Measurements from ENCODE around the gene CACNG3. TPM values are rescaled to one million over a fixed set of nuclear protein-coding genes. Genes with fewer than 3 reads are reported as not detected.
"Not testable (repeated sequence)": the region's sequence is repeated elsewhere in the genome, so short reads cannot be mapped to it uniquely, and the experiment has no call there.

CACNG3 gene
- total RNA-seq, 1 donor from 2014 or later, result not detected

DNA sequence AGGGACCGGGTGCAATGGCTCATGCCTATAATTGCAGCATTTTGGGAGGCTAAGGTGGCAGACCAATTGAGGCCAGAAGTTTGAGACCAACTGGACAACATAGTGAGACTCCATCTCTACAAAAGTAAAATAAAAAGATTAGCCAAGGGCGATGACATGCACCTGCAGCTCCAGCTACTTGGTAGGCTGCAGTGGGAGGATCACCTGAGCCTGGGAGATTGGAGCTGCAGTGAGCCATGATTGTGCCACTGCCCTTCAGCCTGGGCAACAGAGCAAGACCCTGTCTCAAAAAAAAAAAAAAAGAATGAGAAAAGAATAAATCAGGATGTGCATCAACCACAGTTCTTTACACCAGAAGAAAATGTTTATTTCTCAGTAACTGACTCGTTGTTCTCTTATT is 76.0 kb downstream of the CACNG3 start:
- no peak for DNase-seq (ENCODE audit: low spot score)

DNA sequence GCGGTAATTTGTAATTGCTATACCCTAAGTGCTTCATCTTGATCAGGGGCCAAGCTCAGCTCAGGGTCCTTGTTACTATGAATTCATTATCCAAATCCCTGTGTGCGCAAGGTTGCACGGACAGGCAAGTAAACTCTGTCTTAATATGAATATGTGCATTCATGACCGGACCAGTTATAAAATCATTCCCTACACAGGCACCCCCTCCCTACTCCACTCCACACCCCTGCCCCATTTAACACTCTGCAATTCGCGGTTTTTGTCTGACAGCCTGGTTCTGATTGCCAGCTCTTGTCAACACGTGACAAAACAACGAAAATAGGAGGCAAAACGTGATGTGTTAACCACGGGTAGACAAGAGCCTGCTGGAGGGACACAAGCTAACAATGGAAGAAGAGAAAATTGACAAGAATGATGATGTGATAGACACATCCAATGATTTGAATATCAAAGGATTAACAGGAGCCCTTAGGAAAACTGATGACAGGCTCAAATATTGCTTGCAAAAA is 76.5 kb downstream of the CACNG3 start:
- DNase-seq (ENCODE audit: low spot score), result no peak

DNA sequence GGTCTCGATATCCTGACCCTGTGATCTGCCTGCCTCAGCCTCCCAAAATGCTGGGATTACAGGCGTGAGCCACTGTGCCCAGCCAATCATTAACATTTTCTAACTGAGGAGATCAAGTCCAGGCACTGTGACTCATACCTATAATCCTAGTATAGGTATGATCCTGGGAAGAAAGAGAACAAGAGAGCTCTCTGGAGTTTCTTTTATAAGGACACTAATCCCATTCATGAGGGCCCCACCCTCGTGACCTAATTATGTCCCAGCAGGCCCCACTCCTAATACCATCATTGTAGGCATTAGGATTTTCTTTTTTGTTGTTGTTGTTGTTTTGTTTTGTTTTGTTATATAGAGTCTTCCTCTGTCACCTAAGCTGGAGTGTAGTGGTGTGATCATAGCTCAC is 80.4 kb downstream of the CACNG3 start:
- DNase-seq (ENCODE audit: low spot score), result no peak

GRCh38 chr16:24337013-24337412 is 80.9 kb downstream of the CACNG3 start:
- DNase-seq (ENCODE audit: low spot score), result no peak

- DNase-seq (ENCODE audit: low spot score), result not testable (repeated sequence)
Observed at GRCh38 chr16:24343829-24344228, 87.7 kb downstream of the CACNG3 start.

- no peak for DNase-seq (ENCODE audit: low spot score)
Observed at GRCh38 chr16:24344784-24345183, 88.6 kb downstream of the CACNG3 start.

- DNase-seq (ENCODE audit: low spot score), result no peak
Observed at GRCh38 chr16:24345704-24346103, 89.6 kb downstream of the CACNG3 start.

- DNase-seq (ENCODE audit: low spot score), result no peak
Observed at GRCh38 chr16:24346734-24347133, 90.6 kb downstream of the CACNG3 start.

DNA sequence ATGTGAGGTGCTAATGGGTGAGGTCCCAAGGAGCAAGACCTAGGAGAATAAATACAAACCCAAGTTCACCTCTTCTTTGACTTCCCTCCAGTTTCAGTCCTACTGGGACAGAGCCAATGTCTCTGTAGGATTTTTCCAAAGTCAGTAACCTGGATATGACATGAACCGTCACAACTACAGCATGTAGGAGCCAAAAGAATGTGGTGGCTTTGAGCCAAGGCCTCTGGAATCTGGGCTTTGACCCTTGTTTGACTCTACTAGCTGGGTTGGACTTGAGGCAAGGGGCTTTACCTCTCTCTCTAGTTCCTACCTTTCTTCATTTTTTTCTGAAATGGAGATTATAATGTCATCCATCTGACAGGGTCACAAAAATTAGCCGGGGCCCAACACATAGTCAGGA is 91.4 kb downstream of the CACNG3 start:
- no peak for DNase-seq (ENCODE audit: low spot score)

DNA sequence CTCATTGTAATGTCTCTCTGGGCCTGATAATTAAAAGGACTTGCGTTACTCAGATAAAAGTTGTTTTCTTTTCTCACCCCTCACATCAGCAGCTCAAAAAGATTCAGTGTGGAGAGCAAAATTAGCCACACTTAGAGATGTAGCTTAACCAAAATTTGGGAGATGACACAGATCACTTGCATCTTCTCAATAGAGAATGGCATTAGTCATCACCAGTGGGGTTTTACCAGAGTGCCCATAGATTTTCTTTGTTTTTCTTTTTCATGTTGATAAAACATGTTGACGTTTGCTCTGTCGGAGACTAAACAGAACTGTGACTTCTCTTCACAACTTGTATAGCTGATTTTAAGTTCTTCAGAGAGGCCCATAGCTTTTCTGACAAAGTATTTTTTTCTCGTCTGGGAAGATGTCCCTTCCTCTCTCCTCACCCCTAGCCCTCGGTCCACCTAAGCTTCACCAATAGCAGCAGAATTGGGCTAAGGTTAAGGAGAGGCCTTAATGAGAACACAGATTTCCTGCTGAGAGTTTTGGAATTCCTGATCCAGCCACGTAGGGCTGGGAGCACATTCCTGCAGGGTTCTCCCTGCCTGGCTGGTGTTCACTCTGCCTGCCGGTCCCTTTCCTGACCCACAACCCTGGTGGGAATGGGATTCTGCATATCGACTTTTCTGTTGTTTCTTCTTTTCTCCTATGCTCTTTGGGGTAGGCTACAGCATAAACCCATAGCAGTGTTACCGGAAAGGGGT is 92.6 kb downstream of the CACNG3 start:
- no peak for DNase-seq (ENCODE audit: low spot score)

- DNase-seq (ENCODE audit: low spot score), result no peak
Observed at GRCh38 chr16:24349320-24349719, 93.2 kb downstream of the CACNG3 start.

DNA sequence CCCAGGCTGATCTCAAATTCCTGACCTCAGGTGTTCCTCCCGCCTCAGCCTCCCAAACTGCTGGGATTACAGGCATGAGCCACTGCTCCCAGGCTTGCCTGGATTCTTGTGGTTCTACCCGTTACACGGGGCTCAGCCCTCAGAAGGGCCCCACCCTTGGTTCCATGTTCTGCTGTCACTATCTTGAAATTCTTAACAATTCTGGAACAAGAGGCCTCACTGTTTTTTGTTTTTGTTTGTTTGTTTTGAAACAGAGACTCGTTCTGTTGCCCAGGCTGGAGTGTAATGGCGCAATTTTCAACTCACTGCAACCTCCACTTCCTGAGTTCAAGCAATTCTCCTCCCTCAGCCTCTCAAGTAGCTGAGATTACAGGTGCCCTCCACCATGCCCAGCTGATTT is 96.6 kb downstream of the CACNG3 start:
- no peak for DNase-seq (ENCODE audit: low spot score)

DNA sequence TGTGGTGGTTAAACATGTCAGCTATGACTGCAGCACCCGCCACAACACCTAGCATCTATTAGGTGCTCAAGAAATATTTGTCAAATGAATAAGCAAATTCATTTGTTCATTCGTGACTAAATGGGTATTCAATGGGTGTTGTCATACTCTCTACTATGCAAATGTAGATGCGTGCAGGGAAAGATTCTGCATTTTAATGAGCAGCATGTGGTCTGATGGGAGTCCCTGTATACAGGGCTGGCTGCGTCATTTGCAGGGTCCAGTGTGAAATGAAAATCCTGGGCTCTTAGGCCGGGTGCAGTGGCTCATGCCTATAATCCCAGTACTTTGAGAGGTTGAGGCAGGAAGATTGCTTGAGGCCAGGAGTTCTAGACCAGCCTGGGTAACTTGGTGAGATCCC is 97.5 kb downstream of the CACNG3 start:
- DNase-seq (ENCODE audit: low spot score), result no peak

DNA sequence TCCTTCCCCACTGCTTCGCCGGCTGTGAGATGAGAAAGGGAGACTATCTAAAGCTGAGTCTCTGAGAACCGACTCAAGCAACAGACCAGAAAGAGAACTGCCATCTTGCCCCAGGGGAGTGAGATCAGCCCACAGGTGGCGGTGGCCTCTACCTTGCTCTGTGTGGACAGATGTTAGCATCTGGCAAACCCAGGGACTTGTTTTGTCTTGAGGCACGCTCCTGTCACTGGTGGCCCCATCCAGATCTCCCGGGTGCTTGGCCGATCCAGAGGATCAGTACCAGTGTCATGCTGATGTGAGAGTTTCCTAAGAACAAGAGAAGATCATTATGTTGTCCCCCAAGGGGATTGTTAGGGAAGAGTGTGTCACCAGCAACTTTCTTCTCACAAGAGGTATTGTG is 101.4 kb downstream of the CACNG3 start:
- no peak for DNase-seq (ENCODE audit: low spot score)

- no peak for DNase-seq (ENCODE audit: low spot score)
Observed at GRCh38 chr16:24358117-24358516, 102.0 kb downstream of the CACNG3 start.

- DNase-seq (ENCODE audit: low spot score), result no peak
Observed at GRCh38 chr16:24359490-24359889, 103.4 kb downstream of the CACNG3 start.

- DNase-seq (ENCODE audit: low spot score), result no peak
Observed at GRCh38 chr16:24360936-24361335, 104.8 kb downstream of the CACNG3 start.

DNA sequence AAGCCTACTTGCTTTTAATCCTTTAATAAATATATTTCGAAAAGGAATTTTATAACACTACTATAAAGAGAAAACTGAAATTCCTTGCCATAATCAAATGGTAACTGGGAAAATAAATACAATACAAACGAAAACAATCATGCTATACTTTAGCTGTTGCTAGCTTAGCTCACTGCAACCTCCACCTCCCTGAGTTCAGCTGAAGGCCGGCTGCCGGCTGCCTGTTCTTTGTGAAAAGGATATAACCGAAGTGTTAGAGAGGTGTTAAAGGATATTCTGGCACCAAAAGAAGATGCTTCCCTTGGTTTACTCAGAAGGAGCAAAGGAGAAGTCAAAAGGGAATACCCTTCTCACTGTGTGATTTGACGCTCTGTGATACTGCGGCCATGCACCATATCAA is 108.5 kb downstream of the CACNG3 start:
- no peak for DNase-seq (ENCODE audit: low spot score)

DNA sequence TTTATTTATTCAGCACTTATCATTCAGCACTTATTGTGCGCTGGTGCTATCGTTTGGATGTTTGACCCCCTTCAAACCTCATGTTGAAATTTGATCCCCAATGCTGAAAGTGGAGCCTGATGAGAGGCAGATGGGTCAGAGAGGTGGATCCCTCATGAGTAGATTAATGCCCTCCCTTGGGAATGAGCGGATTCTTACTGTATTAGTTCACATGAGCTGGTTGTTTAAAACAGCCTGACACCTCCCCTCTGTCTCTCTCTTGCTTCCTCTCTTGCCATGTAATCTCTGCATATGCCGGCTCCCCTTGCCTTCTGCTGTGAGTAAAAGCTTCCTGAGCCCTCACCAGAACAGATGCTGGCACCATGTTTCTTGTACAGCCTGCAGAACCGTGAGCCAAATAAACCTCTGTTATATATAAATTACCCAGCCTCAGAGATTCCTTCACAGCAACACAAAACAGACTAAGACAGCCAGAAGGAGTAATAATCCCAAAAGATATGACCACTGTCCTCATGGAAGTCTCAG is 111.1 kb downstream of the CACNG3 start:
- no peak for DNase-seq (ENCODE audit: low spot score)

DNA sequence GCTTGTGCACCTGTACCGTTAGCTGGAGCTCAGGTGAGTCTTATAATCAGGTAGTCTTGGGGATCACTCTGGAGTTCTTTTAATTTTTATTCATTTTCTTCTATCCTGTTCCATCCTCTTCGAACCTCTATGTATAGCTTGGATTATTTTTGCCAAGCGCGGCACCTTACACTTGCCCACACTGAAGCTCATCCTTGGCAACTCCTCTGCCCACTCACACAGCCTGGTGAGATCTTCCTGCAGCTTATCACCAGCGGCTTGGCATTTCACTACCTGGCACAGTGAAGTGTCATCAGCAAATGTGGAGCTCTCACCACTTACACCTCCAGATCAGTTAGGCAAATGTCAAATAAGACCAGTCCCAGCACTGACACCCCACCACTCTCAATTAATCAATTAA is 116.7 kb downstream of the CACNG3 start:
- no peak for DNase-seq (ENCODE audit: low spot score)

GRCh38 chr16:24378999-24379398 is 122.9 kb downstream of the CACNG3 start:
- DNase-seq (ENCODE audit: low spot score), result no peak

DNA sequence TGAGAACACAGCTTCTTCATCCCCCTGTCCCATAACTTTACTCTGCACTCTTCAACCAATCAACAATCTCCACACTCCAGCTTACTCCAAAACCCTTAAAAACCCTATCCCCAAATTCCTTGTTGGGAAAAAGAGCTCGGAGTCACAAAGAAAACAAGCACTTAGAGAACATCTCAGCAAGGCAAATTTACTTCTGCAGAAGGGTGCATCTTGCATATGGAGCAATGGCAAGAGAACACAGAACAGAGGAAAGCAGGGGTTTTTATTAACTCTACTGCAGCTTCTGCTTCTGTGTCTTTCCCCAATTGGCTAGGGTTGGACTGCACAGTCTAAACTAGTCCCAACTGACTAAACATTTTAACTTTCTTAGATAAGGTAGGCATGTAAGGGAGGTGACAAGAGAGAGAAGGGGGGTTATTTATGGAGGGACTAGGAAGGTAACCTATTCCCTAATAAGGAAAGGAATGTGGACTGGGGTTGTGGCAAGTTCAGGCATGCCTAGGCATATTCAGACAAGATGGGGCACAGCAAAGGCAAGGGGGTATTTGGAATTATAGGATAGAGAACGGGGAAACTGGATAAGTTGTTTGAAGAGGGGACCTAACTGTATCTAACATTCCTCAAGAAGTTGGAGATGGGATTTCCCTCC is 125.5 kb downstream of the CACNG3 start:
- no peak for DNase-seq (ENCODE audit: low spot score)

All from umbilical cord (tissue), 2 donors.